Measurements from ENCODE around the gene RAB11FIP3. TPM values are rescaled to one million over a fixed set of nuclear protein-coding genes. Genes with fewer than 3 reads are reported as not detected.
A peak's percentile ranks its signal among the peaks of the same experiment; 100 is the strongest.

Gene RAB11FIP3
- total and polyA plus RNA-seq, 2 of the 13 experiments (the other 11 are each of a cell fraction or from before 2014, with no cell fraction given) = 34.3 to 57.6 TPM

DNA sequence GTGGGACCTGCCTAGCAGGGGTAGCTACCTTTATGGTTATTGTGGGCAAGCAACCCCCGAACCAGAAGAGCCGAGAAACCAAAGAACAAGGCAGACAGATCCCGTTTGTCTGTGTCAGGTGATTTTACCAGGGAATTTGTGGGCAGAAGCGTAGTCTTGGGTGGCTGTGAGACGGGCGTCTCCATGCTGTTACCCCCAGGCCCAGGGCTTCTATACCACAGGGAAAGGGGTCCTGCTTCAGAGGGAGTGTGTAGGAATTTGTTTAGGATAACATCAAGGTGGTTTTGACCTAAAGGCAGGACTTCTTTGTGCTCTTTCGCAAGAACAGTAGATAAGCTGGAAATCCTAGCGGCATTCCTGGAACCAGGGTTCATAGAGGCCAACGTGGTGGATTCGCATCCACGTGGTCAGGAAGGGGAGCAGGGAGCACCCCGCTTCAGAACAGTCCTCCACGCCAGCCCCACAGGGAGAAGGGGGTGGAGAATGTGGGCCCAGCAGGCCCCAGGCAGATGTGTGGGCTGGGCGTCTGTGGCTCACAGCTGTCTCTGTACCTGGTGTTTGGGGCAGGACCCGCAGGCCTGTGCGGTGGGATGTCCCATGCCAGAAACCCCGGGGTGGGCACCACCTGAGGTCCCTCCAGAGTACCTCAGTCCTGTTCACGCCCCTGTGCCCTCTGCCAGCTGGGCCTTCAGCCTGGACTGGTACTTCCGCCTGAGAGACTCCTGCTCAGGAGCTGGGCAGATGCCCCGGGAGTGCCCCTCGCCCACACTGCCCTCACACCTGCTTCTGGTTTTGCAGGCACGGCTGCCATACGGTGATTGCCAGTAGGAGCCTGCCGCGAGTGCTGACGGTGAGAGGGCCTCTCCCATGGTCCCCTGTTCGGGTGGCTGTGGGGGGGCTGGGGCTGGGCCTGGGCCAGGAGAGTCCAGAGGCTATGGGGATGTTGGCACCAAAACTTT is 19.6 kb upstream of the RAB11FIP3 start (continued):
- TF ChIP-seq ETV6 (CRISPR knock-in tag; conservative IDR thresholded peaks at IDR 0.05) = peak; percentile 93
- no peak for TF ChIP-seq ZNF850 (CRISPR knock-in tag; conservative IDR thresholded peaks at IDR 0.05)
- TF ChIP-seq, protein P1, sequence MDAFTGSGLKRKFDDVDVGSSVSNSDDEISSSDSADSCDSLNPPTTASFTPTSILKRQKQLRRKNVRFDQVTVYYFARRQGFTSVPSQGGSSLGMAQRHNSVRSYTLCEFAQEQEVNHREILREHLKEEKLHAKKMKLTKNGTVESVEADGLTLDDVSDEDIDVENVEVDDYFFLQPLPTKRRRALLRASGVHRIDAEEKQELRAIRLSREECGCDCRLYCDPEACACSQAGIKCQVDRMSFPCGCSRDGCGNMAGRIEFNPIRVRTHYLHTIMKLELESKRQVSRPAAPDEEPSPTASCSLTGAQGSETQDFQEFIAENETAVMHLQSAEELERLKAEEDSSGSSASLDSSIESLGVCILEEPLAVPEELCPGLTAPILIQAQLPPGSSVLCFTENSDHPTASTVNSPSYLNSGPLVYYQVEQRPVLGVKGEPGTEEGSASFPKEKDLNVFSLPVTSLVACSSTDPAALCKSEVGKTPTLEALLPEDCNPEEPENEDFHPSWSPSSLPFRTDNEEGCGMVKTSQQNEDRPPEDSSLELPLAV (CRISPR knock-in tag; conservative IDR thresholded peaks at IDR 0.05; ENCODE audit: low read depth) = no peak
- TF ChIP-seq, protein P2, sequence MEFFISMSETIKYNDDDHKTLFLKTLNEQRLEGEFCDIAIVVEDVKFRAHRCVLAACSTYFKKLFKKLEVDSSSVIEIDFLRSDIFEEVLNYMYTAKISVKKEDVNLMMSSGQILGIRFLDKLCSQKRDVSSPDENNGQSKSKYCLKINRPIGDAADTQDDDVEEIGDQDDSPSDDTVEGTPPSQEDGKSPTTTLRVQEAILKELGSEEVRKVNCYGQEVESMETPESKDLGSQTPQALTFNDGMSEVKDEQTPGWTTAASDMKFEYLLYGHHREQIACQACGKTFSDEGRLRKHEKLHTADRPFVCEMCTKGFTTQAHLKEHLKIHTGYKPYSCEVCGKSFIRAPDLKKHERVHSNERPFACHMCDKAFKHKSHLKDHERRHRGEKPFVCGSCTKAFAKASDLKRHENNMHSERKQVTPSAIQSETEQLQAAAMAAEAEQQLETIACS (CRISPR knock-in tag; IDR thresholded peaks at IDR 0.05) = no peak
- TF ChIP-seq, protein P3, sequence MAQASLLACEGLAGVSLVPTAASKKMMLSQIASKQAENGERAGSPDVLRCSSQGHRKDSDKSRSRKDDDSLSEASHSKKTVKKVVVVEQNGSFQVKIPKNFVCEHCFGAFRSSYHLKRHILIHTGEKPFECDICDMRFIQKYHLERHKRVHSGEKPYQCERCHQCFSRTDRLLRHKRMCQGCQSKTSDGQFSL (CRISPR knock-in tag; IDR thresholded peaks at IDR 0.05) = no peak; the same call in 1 of the 2 replicates
- no peak for TF ChIP-seq CHD4 (IDR thresholded peaks at IDR 0.05; ENCODE audit: borderline replicate concordance, low read length)
- TF ChIP-seq, protein P4, sequence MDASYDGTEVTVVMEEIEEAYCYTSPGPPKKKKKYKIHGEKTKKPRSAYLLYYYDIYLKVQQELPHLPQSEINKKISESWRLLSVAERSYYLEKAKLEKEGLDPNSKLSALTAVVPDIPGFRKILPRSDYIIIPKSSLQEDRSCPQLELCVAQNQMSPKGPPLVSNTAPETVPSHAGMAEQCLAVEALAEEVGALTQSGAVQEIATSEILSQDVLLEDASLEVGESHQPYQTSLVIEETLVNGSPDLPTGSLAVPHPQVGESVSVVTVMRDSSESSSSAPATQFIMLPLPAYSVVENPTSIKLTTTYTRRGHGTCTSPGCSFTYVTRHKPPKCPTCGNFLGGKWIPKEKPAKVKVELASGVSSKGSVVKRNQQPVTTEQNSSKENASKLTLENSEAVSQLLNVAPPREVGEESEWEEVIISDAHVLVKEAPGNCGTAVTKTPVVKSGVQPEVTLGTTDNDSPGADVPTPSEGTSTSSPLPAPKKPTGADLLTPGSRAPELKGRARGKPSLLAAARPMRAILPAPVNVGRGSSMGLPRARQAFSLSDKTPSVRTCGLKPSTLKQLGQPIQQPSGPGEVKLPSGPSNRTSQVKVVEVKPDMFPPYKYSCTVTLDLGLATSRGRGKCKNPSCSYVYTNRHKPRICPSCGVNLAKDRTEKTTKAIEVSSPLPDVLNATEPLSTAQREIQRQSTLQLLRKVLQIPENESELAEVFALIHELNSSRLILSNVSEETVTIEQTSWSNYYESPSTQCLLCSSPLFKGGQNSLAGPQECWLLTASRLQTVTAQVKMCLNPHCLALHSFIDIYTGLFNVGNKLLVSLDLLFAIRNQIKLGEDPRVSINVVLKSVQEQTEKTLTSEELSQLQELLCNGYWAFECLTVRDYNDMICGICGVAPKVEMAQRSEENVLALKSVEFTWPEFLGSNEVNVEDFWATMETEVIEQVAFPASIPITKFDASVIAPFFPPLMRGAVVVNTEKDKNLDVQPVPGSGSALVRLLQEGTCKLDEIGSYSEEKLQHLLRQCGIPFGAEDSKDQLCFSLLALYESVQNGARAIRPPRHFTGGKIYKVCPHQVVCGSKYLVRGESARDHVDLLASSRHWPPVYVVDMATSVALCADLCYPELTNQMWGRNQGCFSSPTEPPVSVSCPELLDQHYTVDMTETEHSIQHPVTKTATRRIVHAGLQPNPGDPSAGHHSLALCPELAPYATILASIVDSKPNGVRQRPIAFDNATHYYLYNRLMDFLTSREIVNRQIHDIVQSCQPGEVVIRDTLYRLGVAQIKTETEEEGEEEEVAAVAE (CRISPR knock-in tag; IDR thresholded peaks at IDR 0.05; ENCODE audit: borderline replicate concordance) = peak; percentile 89
- TF ChIP-seq, protein P5, sequence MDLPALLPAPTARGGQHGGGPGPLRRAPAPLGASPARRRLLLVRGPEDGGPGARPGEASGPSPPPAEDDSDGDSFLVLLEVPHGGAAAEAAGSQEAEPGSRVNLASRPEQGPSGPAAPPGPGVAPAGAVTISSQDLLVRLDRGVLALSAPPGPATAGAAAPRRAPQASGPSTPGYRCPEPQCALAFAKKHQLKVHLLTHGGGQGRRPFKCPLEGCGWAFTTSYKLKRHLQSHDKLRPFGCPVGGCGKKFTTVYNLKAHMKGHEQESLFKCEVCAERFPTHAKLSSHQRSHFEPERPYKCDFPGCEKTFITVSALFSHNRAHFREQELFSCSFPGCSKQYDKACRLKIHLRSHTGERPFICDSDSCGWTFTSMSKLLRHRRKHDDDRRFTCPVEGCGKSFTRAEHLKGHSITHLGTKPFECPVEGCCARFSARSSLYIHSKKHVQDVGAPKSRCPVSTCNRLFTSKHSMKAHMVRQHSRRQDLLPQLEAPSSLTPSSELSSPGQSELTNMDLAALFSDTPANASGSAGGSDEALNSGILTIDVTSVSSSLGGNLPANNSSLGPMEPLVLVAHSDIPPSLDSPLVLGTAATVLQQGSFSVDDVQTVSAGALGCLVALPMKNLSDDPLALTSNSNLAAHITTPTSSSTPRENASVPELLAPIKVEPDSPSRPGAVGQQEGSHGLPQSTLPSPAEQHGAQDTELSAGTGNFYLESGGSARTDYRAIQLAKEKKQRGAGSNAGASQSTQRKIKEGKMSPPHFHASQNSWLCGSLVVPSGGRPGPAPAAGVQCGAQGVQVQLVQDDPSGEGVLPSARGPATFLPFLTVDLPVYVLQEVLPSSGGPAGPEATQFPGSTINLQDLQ (CRISPR knock-in tag; IDR thresholded peaks at IDR 0.05) = peak; percentile 70; the same call in 1 of the 2 replicates
- no peak for TF ChIP-seq POLR2AphosphoS2 (IDR thresholded peaks at IDR 0.05; ENCODE audit: low read depth, low read length)
- TF ChIP-seq, protein P6, sequence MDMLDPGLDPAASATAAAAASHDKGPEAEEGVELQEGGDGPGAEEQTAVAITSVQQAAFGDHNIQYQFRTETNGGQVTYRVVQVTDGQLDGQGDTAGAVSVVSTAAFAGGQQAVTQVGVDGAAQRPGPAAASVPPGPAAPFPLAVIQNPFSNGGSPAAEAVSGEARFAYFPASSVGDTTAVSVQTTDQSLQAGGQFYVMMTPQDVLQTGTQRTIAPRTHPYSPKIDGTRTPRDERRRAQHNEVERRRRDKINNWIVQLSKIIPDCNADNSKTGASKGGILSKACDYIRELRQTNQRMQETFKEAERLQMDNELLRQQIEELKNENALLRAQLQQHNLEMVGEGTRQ (IDR thresholded peaks at IDR 0.05; ENCODE audit: low read depth, low read length) = peak; percentile 31; the same call in 1 of the 2 replicates
- TF ChIP-seq, protein P6 (CRISPR knock-in tag; IDR thresholded peaks at IDR 0.05; ENCODE audit: borderline replicate concordance) = peak; percentile 60; the same call in 1 of the 2 replicates
- TF ChIP-seq, protein P7, sequence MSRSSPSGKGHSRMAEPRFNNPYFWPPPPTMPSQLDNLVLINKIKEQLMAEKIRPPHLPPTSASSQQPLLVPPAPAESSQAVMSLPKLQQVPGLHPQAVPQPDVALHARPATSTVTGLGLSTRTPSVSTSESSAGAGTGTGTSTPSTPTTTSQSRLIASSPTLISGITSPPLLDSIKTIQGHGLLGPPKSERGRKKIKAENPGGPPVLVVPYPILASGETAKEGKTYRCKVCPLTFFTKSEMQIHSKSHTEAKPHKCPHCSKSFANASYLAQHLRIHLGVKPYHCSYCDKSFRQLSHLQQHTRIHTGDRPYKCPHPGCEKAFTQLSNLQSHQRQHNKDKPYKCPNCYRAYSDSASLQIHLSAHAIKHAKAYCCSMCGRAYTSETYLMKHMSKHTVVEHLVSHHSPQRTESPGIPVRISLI (CRISPR knock-in tag; IDR thresholded peaks at IDR 0.05; ENCODE audit: borderline replicate concordance) = peak; percentile 46; the same call in 1 of the 2 replicates
